HUDEP-2 (cell line): ENCODE data around the gene RMC1.

Experiments
- DNase-seq, 76 experiments: peaks; one replicate each; lab custom pipeline; 2025; ENCODE audit not compliant: unreplicated experiment in 76 of 76; lab: John Stamatoyannopoulos, UW

Gene RMC1

DNA sequence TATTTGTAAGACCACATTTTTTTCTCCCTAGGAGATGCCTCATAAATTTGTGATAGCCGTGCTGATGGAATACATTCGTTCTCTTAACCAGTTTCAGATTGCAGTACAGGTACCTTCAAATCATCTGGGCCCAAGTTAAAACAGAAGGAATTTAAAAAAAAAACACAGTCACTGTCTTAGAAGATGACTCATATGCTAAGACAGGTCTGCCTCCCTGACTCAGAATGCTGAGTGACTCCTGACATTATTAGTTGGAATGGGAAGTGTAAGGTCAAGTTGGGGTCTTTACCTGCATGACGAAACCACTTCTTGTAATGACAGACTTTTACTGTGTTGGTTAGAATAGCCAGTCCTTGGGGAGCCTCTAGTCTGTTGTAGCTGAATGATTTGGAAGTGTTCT is 26.3 kb downstream of the RMC1 start:
- DNase-seq: no peak

DNA sequence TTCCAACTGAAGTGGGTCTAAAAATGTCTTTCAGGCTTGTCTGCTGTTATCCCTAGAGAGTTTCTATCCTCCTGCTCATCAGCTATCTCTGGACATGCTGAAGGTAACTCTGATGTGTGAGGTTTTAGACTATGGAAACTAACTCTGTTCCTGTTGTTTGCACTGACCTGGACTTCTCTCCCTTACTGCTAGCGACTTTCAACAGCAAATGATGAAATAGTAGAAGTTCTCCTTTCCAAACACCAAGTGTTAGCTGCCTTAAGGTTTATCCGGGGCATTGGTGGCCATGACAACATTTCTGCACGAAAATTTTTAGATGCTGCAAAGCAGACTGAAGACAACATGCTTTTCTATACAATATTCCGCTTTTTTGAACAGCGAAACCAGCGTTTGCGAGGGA is 26.9 kb downstream of the RMC1 start:
- DNase-seq: no peak

GRCh38 chr18:23531912-23532311 is 28.6 kb downstream of the RMC1 start:
- DNase-seq: no peak

- DNase-seq: no peak
Observed at GRCh38 chr18:23532848-23533247, 29.5 kb downstream of the RMC1 start.

- no peak for DNase-seq
Observed at GRCh38 chr18:23534276-23534675, 31.0 kb downstream of the RMC1 start.

DNA sequence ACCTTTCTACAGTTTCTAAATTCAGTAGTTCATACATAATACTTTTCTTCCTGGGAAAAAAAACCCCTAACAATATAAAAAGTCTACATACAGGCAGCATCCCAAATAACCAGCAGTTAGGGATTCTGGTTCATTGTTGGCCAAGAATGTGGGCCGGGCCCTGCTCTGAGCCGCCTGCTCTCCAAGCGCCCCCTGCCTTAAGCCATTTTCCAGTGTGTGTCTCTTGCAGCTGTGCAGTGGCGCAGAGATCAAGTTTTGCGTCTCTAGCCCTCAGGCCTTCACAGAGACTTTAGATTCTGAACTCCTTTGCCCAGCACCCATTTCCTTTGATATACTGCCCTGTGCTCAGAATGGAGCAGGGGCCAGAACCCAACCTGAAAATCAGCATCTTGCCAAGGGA is 32.9 kb downstream of the RMC1 start:
- no peak for DNase-seq

DNA sequence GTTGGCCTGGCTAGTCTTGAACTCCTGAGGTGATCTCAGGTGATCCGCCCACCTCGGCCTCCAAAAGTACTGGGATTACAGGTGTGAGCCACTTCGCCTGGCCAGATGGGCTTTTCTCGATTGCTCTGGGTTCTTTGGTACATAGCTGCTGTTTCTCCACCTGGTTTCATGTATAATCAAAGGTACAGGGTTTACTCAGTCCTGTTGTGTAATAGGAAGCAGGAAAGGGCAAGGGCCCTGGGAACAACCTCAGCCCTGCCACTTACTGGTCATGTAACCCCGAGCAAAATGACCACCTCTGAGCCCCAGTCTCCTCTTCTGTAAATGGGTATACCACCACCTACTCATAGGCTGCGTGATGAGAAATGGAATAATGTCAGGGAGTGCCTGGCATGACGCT is 34.0 kb downstream of the RMC1 start:
- no peak for DNase-seq

- no peak for DNase-seq
Observed at GRCh38 chr18:23538001-23538400, 34.7 kb downstream of the RMC1 start.

DNA sequence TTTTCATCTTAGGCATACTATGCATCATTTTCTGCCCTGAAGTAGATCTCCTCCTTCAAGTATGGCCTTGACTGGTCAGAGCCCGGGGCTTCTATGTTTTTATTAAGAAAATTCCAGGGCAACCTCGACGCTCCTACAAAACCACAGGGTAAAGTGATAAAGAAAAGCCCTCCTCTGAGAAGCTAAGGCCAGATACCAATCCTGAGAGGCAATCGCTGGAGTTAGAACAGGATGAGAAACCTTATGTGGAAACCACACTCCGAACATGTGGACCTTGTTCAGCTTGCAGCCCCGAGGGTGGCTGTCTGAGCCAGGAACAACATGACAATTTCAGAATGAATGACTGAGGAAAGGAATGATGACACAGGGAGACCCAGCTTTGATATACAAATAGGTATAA is 35.6 kb downstream of the RMC1 start:
- DNase-seq: no peak

DNA sequence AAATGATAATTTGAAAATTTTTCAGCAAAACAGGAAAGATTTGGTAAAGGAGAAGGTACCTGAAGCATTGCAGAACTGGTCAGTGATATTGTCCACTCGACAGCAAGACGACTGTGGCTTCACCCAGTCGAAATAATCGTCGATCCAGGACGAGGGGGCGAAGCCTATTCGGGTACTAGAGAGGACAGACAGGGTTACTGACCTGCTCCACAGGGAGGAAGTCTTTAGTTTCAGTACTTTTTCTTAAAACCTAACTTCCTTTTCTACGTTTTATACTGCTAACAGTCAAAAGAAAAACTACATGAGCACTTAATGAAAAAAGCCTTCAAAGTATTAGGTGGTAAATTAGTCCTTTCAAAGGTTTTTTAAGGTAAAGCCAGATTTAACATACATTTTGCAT is 36.0 kb downstream of the RMC1 start:
- no peak for DNase-seq

GRCh38 chr18:23539911-23540525 is 36.7 kb downstream of the RMC1 start:
- peak in 1 of 76 experiments; percentile 30 for DNase-seq

GRCh38 chr18:23540867-23541266 is 37.6 kb downstream of the RMC1 start:
- DNase-seq: peak in 27 of 76 experiments; percentile 4 to 71 (median 41)

GRCh38 chr18:23541349-23542093 is 38.2 kb downstream of the RMC1 start:
- no peak for DNase-seq

DNA sequence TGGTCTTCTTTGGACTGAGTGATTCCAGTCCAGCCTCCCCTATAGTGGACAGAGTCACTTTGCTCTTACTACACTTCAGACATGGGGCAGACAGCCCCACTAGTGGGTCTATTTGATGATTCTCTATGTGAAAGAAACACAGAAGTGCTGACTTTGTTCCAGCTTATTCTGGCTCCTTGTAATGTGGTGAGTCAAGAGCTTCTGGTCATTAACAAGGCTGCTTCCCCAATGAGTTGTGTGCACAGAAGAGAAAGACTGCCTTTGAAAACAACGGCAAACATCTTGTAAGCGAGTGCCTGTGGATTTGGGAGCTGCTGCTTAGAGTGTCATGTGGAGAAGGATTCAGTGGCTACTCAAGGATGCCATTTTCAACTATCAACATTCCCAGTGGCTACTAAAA is 39.1 kb downstream of the RMC1 start:
- no peak for DNase-seq

- no peak for DNase-seq
Observed at GRCh38 chr18:23545247-23545789, 42.0 kb downstream of the RMC1 start.

GRCh38 chr18:23547306-23547705 is 44.0 kb downstream of the RMC1 start:
- no peak for DNase-seq

DNA sequence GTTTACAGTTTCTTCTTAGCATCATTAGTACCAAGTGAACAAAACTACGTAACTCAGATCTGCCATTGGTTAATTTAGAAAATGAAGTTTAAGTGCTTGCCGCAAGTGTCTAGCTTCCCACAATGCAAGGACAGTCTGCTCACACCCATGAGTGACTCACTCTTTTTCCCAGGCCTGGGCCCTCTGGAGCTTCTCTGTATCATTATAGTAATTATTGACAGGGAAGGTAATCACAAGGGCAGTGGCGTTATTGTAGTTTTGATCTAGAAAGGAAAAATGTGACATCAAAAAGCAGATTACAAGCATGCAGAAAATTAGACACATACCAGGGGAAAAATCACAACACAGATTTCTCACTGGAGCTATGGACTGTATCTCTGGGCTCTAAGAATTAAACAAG is 44.5 kb downstream of the RMC1 start:
- no peak for DNase-seq

DNA sequence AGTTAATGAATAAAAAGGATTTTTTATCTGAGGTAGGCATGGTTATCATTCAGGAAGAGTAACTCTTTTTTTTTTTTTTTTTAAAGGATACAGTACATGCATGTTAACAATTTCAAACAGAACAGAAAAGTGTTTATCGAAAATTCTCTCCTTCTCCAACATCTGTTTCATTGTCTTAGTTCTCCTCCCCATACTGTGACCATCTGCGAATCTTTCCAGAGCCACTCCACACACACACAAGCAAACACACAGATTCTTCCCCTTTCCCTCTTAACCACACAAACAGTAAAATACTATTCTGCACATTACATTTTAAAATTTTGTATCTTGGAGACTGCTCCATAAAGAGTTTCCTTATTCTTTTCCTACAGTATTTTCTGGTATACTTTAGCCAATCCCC is 45.0 kb downstream of the RMC1 start:
- no peak for DNase-seq

DNA sequence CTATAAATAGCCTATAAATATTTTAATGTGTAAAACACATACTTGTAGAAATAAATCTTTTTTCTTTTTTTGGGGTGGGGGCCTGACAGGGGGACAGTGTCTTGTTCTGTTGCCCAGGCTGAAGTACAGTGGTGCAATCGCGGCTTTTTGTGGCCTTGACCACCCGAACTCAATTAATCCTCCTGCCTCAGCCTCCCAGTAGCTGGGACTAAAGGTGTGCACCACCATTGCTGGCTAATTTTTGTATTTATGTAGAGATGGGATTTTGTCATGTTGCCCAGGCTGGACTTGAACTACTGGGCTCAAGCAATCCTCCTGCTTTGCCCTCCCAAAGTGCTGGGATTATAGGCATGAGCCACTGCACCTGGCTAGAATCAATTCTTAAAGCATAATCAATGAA is 45.4 kb downstream of the RMC1 start:
- no peak for DNase-seq

DNA sequence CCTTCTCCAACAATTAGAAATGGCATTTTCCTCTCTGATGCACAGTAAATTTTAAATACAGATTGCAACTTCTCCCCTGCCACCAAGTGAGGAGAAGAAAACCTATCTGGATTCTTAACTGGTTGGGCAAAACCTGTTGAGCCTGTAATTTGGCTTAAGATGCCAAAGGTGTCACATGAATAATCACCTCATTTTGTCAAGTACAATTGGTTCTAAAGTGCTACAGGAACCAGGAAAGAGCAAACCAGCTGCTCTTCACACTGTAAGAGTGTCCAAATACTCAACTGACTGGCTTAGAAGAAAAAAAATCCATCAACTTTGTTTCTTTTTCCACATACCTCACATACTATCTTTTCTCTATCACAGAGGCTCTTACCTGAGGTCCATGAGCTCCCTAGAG is 47.6 kb downstream of the RMC1 start:
- DNase-seq: no peak

GRCh38 chr18:23551978-23552377 is 48.7 kb downstream of the RMC1 start:
- DNase-seq: no peak

GRCh38 chr18:23552505-23552904 is 49.2 kb downstream of the RMC1 start:
- DNase-seq: no peak
